Measurements from ENCODE around the gene TPST1.
"Not testable (repeated sequence)": the region's sequence is repeated elsewhere in the genome, so short reads cannot be mapped to it uniquely, and the experiment has no call there.

Gene TPST1

DNA sequence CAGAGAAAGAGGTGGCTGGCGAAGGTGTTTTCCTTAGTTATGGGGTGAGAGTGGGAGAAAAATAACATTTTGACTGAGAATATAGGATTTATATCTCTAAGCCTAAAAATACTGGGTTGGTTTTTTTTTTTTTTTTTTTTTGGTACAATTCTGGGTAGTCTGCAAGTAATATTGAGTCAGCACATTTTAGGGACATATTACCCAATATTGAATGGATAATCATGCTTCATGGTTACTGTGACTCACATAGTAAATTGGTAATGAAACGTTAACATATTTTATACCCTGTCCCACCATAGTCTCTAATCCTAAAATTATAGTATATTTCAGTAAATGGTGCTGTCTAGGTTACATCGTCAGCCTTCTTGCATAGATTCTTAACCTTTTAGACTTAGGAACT lies 91.4 kb downstream of the TPST1 start:
- no peak for DNase-seq

DNA sequence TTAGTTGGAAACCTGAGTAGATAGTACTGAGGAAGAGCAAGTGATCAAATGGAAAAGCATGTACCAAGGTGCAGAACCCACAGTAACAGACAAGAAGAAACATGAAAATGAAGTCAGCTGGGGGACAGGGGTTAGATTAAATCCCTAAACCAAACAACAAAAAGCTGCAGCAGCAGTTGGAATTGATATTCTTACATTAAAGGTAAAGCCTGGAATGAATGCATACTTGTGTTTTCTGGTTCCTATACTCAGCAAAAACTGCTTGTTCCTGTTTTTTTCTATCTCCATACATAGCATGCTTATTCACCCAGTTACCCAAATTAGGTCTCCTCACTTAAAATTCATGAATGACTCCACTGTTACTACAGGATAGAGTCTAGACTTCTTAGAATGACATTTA lies 92.4 kb downstream of the TPST1 start:
- no peak for DNase-seq

DNA sequence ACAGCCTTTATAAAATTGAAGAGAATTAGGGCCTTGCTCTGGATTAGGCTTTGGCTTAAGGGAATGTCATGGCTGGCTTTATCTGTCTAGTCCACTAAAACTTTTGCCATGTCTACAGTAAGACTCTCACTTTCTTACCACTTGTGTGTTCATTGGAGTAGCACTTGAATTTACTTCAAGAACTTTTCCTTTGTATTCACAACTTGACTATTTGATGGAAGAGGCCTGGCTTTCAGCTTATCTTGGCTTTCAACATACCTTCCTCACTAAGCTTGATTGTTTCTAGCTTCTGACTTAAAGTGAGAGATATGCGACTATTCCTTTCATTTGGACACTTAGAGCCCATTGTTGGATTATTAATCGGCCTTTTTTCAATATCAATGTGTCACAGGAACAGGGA lies 96.1 kb downstream of the TPST1 start:
- no peak for DNase-seq

DNA sequence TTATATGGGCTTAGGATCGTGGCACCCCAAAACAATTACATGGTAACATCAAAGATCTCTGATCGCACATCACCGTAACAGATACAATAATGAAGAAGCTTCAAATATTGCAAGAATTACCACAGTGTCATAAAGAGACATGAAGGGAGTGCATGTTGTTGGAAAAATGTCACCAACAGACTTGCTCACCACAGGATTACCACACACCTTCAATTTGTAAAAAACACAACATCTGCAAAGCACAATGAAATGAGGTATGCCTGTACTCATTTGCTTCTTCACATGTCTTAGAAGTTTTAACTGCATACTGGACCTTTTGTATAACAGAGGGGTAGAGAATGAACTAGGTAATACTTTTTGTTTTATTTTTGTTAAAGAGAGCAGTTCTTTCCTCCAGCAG lies 96.6 kb downstream of the TPST1 start:
- no peak for DNase-seq

DNA sequence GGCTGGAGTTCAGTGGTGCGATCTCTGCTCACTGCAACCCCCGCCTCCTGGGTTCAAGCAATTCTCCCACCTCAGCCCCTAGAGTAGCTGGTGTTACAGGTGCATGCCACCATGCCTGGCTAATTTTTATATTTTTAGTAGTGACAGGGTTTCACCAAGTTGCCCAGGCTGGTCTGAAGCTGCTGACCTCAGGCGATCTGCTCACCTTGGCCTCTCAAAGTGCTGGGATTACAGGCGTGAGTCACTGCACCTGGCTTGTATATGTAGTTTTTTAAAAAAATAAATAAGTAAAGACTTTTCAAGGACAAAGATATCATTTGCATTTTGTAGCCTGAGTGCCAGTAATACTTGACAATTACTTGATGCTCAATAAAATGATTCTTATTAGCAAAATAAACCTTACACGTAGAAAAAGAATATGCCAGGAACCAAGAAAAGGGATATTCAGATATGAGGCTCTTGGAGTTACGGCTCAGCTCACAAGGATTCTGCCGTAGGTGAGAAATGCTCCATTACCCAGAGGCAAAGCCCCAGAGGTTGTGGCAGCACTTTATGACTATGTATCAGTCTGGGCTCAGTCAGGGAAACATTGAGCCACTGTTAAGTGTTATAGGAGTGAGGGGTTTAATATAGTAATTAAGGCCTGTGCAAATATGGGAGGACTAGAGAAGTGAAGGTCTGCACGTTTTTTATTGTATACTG lies 98.5 kb downstream of the TPST1 start:
- DNase-seq, result no peak

- DNase-seq, result no peak
Measured at GRCh38 chr7:66304536-66304935, 99.4 kb downstream of the TPST1 start.

- no peak for DNase-seq
Measured at GRCh38 chr7:66306243-66306642, 101.1 kb downstream of the TPST1 start.

DNA sequence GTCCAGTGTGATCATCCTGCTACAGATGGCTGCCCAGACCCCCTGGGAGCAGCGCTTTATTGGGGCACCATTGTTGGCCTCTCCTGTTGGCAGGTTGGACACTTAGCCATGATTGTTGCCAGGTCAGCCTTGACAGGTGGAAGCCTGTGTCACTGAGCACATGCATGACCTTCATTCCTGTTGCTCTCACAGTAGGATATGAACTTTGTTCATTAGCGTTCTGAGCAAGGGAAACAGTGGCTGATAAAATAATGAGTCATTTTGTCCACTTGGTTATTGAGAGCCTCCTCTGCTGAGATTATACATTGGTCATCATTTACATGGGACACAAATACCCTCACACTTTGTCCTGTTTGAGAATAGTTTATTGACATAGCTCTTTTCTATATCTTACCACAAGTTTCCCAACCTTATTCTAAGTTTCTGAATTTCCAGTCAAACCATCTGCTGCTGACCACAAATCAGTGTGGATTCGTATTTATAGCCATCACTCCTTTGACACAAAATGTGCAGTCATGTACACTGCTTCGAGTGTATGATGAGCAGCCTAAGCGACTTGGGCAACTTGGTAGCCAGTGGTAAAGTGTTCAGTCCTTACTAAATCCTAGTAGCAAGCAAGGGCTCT lies 102.6 kb downstream of the TPST1 start:
- DNase-seq, result no peak

- DNase-seq, result no peak
Measured at GRCh38 chr7:66308411-66308810, 103.3 kb downstream of the TPST1 start.

DNA sequence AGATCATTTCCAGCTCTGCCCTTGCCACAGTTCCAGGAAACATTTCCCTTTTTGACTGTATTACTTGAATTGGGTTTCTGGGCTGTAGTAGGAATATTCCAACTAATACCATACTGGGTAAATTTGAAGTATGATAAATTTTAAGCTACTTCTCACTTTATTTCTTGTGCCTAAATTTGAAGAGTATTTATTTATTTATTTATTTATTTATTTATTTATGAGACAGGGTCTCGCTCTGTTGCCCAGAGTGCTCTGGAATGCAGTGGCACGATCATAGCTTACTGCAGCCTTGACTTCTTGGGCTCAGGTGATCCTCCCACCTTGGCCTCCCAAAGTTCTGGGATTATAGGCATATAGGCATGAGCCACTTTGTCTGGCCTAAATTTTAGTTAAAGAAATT lies 105.5 kb downstream of the TPST1 start:
- no peak for DNase-seq

DNA sequence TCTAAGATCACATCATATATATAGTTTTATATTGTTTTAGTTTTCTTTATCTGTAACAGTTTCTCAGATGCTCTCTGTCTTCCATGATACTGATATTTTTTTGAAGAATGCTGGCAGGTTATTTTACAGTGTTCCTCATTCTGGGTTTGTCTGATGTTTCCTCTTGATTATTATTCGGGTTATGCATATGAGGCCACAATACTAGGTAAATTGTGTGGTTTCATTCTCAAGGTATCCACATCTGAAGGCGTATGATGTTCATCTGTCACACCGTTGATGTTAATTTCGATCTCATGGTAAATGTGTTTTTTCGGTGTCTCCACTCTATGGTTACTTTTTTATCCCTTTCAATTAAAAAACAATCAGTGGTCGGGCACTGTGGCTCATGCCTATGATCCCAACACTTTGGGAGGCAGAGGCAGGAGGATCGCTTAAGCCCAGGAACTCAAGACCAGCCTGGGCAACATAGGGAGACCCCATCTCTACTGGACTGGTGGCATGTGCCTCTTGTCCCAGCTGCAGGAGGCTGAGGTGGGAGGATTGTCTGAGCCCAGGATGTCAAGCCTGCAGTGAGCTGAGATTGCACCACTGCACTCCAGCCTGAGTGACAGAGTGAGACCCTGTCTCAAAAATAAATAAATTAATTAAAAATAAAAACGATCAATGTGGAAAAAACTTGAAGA lies 108.9 kb downstream of the TPST1 start:
- DNase-seq, result no peak

DNA sequence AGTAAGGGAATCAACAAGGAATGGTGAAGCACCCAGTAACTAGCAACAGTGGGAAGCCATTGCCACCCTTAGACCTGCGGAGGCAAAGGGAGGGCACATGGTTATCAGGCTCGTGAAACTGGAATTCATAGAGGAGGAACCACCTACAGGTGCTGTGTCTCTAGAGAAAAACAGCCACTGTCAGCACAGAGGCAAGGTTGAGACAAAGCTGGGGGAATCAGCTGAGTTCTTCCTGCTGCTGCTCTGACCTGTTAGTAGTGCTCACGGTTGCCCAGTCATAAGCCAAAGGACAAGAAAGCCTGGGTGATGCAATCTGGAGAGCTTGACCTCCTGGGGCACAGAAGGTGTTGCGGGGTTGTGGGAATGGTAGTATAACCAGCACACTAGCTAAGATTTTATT lies 110.1 kb downstream of the TPST1 start:
- DNase-seq, result no peak

GRCh38 chr7:66319407-66319979 lies 114.4 kb downstream of the TPST1 start:
- no peak for DNase-seq

DNA sequence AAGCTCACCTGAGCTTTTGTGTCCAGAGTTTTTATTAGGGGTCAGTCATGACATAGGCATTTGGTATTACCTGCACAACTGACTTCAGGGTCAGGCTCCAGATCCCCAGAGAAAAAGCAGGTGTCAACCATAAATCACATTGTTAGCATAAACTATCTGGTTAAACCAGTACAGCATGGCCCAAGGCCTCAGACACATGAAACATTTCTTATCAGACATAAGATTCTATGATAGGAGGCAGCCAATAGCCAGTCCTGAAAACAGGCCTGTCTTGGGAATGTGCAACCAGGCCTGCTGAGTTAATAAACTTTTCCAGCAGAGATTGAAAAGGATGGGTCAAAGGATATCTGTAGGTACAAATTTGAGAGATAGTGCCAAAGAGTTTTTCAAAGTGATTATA lies 116.1 kb downstream of the TPST1 start:
- DNase-seq, result no peak

DNA sequence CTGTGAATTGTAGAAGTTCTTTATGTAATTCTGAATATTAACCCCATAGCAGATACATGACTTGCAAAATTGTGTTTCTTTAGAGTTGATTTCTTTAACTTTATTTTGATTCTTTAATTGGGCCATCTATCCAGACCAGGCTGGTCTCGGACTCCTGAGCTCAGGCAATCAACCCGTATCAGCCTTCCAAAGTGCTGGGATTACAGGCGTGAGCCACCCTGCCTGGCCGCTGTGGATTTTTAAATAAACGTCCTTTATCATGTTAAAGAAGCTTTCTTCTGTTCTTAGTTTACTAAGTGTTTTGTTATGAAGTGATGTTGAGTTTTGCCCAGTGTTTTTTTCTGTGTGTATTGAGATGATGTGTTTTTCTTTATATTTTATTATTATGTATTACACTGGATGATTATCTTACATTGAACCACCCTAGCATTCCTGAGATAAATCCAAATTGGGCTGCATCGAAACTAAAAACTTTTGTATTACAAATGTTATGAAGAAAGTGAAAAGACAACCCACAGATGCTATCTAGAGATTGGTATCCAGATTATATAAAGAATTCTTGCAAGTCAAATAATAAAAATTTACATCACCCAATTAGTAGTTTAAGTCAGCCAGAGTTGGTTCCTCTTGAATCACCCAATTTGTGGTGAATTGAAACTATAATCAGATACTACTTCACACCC lies 118.1 kb downstream of the TPST1 start:
- no peak for DNase-seq

GRCh38 chr7:66324985-66325384 lies 119.9 kb downstream of the TPST1 start:
- not testable (repeated sequence) for DNase-seq

DNA sequence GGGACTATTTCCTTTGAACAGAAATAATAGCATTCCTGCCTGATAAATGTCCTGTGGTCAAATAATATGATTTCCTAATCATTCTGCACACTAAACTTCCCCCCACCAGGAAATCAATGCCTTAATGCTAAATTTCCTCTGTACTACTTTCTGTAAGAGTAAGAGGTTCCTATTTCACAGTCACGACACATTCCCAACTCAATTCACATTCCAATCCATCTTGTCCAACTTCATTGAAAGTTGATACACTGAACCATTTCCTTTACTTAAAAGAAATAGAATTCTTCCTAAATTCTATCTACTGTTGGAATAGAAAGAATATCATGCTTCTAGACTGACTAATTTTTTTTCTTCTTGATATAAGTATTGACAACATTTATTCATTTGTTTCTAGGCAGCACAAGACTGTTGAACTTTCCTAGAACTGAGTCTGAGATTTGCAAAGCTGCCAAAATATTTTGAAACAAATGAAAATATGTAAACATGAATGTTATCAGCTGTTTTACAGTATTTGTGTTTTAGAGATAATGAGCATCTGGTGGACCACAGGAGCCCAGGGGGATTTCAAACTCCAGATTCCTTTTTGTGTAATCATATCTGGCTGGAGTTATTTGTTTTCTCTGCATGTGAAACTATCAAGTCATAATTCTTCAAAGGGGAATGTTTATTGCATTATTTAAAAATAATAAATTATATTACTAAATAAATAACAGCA lies 121.5 kb downstream of the TPST1 start:
- DNase-seq, result no peak

DNA sequence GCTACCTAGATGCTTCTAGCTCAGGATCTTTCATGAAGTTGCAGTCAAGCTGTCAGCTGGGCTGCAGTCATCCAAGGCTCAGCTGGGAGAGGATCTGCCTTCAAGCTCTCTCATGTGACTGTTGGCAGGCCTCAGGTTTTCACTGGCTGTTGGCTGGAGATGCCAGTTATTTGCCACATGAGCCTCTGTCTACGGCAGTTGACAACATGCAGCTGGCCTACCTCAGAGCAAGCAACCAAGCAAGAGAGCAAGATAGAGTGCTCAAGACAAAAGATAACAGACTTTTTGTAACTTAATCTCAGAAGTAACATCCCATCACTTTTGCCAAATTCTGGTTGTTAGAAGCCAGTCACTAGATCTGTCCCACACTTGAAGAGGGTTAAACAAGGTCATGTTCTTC lies 125.8 kb downstream of the TPST1 start:
- DNase-seq, result no peak

DNA sequence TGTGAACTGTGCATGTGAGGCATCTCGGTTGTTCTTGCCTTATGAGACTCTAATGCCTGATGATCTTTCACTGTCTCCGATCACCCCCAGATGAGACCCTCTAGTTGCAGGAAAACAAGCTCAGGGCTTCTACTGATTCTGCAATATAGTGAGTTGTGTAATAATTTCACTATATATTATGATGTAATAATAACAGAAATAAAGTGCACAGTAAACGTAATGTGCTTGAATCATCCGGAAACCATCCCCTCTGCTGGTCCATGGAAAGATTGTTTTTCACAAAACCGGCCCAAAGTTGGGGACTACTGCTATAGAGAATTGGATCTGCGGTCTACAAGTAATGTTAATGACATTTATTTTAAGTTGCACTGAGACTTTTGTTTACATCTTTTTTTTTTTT lies 126.7 kb downstream of the TPST1 start:
- no peak for DNase-seq

- no peak for DNase-seq
Measured at GRCh38 chr7:66333443-66333842, 128.3 kb downstream of the TPST1 start.

- DNase-seq, result no peak
Measured at GRCh38 chr7:66335318-66335717, 130.2 kb downstream of the TPST1 start.

- no peak for DNase-seq
Measured at GRCh38 chr7:66336760-66337159, 131.6 kb downstream of the TPST1 start.

GRCh38 chr7:66339141-66339540 lies 134.0 kb downstream of the TPST1 start:
- DNase-seq, result no peak
